Activated CD4-positive, alpha-beta T cell treated with anti-CD3 and anti-CD28 coated beads for 24 hours (primary cell): ENCODE results near the gene TCF4.

Experiments
- DNase-seq, 2 donors: peaks; one replicate each; pipeline ENCODE4 v3.0.0-alpha.2; 2020; ENCODE audit warnings: low read depth in 2 of 2

Gene TCF4

DNA sequence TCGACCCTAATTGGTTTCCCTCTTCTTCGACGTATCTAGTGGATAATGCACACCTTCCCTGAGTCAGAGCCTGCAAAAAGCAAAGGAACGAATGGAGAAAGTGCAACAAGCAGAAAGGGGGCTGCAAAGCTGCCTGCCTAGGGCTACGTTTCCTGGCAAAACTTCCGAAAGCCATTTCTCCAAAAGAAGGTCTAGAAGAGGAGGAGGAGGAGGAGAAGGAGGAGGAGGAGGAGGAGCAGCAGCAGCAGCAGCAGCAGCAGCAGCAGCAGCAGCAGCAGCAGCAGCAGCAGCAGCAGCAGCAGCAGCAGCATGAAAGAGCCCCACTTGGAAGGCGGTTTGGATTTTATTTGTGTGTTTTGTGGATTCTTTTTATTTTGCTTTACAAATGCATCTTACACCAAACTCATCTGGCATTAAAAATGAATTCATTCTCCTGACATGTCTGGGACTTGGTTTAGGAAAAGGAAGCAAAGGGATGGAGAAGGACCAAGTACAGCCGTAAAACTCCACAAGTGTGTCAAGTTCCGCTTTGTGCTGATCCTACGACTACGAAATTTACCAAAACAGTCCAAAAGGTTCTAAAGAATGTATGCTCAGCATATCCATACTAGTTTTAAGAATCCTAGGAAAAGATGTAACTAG lies 2.0 kb downstream of the TCF4 start:
- no peak for DNase-seq

DNA sequence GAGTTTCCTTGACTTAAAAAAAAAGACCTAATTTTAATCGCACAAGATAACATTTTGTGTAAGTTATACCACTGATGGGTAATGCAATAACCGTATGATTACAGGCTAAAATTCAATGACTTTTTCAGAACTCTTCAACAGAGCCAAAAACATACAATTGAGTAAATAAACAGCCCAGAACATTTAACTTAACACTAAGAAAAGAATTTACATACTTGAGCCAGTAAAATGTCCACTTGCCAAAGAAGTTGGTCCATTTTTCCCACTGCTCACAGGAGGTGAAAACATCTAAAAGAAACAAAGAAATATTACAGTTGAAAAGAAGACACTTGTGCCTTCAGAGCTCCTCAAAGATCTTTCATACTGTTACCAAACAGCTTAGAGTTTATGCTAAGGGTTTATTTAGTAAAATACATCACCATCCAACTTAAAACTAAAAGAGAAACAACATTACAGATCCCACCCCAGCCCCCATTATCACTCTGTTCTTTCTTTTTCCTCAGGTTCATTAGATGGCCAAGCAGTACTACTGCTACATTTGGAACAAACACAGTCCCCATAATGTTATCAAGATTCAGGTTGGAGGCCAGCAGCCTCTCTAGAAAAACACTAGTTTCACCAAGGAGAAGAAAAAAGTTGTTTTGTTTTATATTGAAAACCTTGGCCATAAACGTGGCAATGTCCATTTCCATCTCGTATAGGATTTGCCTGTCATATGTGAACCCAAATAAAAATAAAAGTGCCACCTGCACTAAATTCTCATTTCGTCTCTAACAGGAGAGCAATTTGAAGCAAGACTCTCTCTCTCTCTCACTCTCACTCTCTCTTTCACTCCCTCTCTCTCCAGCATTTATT lies 2.7 kb downstream of the TCF4 start:
- DNase-seq: no peak

DNA sequence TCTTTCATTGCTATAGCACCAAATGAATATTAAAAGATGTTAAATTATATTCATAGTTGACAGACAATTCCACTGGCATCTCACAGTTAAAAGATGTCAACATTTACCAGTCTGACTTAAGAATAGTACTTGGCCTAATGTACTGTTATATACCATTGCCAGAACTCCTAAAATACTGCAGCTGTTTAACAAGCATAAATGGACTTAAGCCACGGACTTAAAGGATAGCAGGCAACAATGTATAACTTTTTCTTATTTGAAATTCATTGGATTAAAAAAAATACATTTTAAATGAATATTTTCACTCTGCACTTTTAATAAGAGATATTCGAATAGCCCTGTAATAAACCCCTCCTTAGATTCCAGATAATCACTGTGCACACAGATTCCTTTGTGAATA lies 3.8 kb downstream of the TCF4 start:
- no peak for DNase-seq

DNA sequence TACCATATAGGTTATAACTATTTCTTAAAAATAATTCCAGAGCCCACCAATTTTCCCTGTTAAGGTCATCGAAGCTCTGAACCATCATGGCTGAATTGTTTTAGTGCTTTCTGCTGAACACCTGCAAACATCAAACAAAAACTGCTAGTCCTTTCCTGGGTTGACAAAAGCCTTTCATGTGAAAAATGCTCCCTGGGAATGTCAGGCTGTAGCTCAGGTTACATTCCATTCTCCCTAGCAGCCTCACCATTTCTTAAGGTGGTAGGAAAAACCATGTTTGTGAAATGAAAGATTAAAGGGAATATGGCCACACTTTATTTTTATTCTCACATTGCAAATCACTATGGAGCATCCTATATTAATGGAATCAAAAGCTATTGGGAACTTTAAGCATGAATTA lies 5.7 kb downstream of the TCF4 start:
- DNase-seq: no peak

DNA sequence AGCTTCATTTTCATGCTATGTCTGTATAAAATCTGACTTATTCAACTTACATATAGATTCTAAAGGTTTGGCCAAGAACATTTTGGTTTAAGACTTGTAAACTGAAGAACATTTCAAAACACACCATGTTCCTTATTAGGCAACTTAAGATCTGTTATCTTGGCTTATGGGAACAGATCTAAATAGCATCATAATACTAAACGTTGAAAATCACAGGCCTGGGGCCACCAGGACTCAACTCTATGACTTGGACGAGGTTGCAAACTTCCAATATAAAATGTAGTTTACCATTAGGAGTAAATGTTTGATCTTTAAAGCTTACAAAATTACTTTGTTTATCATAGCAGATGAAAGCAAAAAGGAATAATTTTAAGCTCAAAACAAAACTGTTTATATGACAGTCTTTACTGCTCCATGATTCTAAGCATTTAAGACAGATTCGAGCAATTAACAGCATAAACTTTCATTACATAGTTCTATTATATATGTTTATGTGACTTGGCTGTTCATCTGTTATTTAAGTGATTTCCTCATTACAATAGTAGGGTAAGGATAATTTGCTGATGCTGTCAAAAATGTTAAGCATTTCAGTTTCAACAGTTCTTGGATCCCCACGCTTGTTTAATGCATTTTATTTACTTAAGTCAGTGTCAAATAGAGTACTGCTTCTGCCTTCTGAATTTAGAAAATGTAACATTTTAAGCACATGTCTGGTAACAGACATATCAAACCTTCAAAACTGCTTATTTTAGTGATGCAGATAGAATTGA lies 8.3 kb downstream of the TCF4 start:
- DNase-seq: no peak

GRCh38 chr18:55577812-55578539 lies 10.0 kb downstream of the TCF4 start:
- no peak for DNase-seq

DNA sequence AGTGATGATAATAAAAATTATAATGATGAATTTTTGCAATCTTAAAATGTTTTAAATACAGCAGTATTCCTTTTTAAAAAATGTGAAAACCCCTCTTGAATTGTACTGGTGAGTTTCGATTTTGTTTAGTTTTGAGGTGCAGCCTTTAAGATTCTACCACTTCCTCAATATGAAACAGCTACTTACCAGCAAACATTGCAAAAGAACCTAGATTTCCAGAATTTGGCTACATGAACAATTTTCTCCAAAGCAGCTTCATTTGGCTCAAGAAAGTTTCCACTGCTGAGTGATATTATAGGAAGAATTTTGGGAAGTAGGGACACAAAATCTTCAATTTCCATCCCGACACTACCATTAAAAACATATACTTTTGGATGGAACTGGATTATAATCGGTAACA lies 12.0 kb downstream of the TCF4 start:
- DNase-seq: no peak

DNA sequence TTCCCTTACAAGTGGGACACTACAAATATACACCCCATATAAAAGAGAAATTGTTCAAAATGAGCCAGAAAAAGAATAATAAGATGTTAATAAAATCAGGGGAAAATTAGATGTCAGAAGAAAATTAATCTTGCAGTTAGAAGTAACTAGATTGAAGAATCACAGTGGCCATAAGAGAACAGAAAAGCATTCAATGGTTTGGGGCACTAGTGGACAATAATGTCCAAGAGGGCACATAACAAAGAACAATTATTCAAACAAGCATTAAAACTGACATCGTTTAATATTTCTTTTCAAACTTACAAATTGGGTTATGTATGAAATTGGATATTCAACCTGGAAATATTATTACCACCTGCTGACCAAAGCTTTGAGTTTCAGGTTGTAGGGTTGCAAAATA lies 12.9 kb downstream of the TCF4 start:
- DNase-seq: no peak

DNA sequence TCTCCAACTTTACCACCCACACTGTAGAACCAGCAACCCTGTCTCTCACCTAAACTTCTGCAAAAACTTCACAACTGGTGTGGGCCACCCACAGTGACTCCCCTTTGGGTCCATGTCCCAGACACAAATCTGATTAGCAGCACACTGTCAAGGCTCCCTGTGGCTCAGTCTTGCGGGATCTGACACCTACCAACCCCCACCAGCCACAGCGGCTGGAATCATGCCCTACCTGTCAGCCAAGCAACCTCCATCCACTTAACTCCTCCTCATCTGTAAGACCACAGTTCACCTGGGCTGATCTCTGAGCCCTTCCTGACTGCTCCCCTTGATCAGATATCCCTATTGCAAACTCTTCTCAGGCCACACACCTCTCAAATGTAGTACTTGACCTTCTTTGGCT lies 14.6 kb downstream of the TCF4 start:
- DNase-seq: no peak

- DNase-seq: no peak
Measured at GRCh38 chr18:55570966-55571365, 17.0 kb downstream of the TCF4 start.

DNA sequence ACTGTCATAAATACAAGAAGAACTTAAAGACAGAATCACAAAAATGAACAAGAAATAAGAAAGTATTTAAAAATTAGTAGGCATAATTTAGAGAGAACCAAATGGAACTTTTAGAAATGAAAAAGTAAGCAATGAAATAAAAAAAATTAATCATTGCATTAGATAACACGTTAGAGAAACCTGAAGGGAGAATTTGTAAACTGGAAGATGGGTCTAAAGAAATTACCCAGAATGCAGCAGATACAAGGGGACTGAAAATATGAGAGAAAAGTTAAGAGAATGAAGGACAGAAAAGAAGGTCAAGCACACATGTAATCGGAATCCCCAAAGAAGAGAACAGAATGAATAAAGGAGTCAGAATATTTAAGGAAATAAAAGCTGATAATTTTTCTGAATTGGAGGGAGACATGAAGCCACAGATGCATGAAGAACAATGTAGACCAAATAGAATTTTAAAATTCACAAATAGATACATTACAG lies 21.5 kb downstream of the TCF4 start:
- no peak for DNase-seq

- no peak for DNase-seq
Measured at GRCh38 chr18:55559739-55560138, 28.3 kb downstream of the TCF4 start.

- no peak for DNase-seq
Measured at GRCh38 chr18:55557211-55557610, 30.8 kb downstream of the TCF4 start.

DNA sequence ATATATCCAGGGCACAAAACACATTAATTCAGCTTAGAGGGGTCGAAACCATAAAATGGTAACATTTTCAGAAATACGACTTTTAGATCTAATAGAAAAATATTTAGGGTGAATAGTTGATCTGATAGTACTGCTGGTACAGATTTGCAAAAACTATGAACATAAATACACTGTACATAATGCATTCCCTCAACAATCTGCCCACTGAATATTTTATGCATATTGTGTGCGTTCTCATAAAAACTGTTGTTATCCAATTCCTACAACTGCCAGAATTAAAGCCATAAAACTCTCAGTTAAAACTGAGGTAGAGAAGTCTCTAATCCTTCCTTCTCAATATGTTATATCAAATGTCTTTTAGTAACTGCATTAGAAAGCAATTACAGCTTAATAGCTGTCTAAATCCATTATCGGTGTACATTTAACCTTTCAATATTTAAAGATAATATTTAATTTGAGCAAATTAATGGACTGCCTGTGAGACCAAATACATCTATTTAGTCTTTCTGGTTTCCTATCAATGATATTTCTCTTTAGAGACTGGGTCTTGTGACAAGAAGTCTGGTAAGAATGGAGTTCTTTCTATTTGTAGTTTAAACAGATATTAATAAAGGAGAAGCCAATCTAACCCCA lies 32.5 kb downstream of the TCF4 start:
- no peak for DNase-seq

DNA sequence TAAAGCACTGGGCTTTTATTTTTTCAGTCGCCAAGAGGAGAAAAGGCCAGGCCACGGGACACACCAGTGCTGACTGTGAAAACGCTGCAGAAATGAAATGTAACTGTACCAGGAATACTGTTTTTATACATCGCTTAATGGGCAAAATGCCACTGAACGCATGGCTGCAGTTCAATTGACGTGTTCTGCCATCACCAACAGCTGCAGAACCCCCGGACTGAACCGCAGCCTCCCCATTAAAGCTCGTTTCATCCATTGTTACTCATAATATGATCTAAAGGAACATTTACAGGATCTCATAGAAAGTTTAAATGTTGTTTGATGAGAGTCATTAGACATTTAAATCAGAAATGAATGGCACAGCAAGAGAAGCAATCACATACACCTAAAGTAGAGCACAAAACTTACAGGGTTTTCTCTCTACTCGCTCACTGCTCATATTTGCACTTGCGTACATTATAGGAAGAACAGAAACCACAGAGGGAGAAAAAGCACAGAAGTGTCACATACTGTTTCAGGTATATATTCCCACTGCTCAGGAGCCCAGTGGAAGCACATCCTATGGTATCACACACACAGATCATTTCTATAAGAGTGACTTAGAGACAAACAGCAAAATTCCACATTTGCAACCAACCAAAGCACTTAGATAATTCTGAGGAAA lies 35.3 kb downstream of the TCF4 start:
- DNase-seq: no peak

GRCh38 chr18:55551227-55551626 lies 36.8 kb downstream of the TCF4 start:
- no peak for DNase-seq

DNA sequence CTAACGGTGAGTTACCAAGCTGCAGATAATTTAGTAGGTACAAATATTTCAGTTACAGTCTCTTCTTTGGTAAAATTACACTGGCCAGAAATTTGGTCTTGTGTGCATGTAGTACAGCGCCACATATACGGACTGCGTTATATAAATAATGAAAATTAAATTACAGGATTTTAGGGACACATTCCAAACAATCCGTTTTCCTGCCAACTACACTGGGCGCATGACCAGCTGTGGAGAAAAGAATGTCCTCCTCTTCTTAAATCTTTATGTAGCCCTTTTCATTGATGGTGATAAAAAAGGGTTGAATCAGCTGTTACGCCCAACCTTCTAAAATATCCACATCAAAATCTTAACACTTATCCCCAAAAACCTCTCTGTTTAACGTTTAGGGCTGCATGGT lies 37.5 kb downstream of the TCF4 start:
- DNase-seq: no peak

- no peak for DNase-seq
Measured at GRCh38 chr18:55549474-55550104, 38.4 kb downstream of the TCF4 start.

DNA sequence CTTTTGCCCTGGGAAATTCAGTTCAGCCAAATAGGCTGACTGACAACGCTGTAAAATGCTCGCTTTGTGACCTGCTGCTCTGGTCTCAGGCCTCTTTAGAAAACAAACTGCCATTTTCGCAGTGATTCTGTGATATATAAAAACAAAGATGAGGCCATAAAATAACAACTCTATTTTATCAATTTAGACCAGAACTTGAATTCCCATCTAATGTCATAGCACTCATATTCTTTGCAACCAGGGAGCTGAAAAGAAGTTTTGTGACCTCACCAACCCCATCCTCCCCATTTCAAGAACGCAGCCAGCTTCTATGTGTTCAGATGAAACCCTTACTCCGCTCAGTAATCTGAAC lies 40.3 kb downstream of the TCF4 start:
- no peak for DNase-seq
